Panc1 (cell line): Measurements from ENCODE around the gene OR6A2. TPM values are rescaled to one million over a fixed set of nuclear protein-coding genes. Genes with fewer than 3 reads are reported as not detected.

Experiments
- ATAC-seq: fragments of 200-7000 bp; cut with Tn5 transposase; 2 replicates; pipeline ENCODE4 v1.9.1; 2020; ENCODE audit warnings: mild to moderate bottlenecking, moderate library complexity
- BruUV-seq: library from RNA; stranded (reverse); fragments of 400-500 nt; replicated peaks from 2 replicates; lab custom pipeline; 2021; lab: Mats Ljungman, UMichigan
- CTCF ChIA-PET: fragments of 300-600 bp; sonication (Branson Sonifier 250); formaldehyde crosslinking; loops from one replicate; lab custom pipeline; 2022; ENCODE audit warnings: antibody characterized with exemption; lab: Charles Lee
- POLR2A ChIA-PET: fragments of 300-600 bp; sonication (Branson Sonifier 250); formaldehyde crosslinking; loops from one replicate; lab custom pipeline; 2022; ENCODE audit warnings: antibody characterized with exemption; lab: Charles Lee
- DNase-seq: peaks from one replicate; pipeline ENCODE4 v3.0.0-alpha.2; 2010; ENCODE audit warnings: low read depth, low spot score
- H3K27ac ChIP-seq: 2 replicates; pipeline ENCODE4 v1.5.1; 2011; ENCODE audit warnings: mild to moderate bottlenecking, low read length, inconsistent platforms
- H3K27me3 ChIP-seq: fragments of 200-500 bp; sonication (Bioruptor generic); 2 replicates; pipeline ENCODE4 v1.6.0; 2014; ENCODE audit warnings: low read length, inconsistent platforms; ENCODE audit not compliant: control insufficient read depth, insufficient read depth
- H3K36me3 ChIP-seq: fragments of 200-500 bp; sonication (Bioruptor generic); 2 replicates; pipeline ENCODE4 v1.5.1; 2014; ENCODE audit warnings: inconsistent platforms, mild to moderate bottlenecking, low read length, moderate library complexity; ENCODE audit not compliant: control insufficient read depth, insufficient read depth
- H3K4me1 ChIP-seq: 2 replicates; pipeline ENCODE4 v1.5.1; 2011; ENCODE audit warnings: inconsistent platforms, mild to moderate bottlenecking, low read length, moderate library complexity; ENCODE audit not compliant: control insufficient read depth, insufficient read depth
- H3K4me3 ChIP-seq, 2 experiments: 2 replicates each; pipeline ENCODE4 v1.5.1; 2011 to 2012; ENCODE audit warnings: low read depth in 2 of 2, low read length in 2 of 2, mild to moderate bottlenecking in 2 of 2, inconsistent platforms in 1 of 2, moderate library complexity in 1 of 2
- H3K9me3 ChIP-seq: fragments of 200-500 bp; sonication (Bioruptor generic); 2 replicates; pipeline ENCODE4 v1.5.1; 2014; ENCODE audit warnings: low read depth, mild to moderate bottlenecking, inconsistent platforms, low read length, moderate library complexity; ENCODE audit not compliant: control insufficient read depth, insufficient read depth
- CTCF ChIP-seq: fragments of 450-650 bp; IDR thresholded peaks from 2 replicates; pipeline ENCODE4 v1.5.1; 2017; ENCODE audit warnings: mild to moderate bottlenecking
- POLR2AphosphoS5 ChIP-seq: IDR thresholded peaks from 2 replicates; pipeline ENCODE4 v1.6.1; 2012; ENCODE audit warnings: mild to moderate bottlenecking, low read depth, low read length, moderate library complexity
- SIN3A ChIP-seq: IDR thresholded peaks from 2 replicates; pipeline ENCODE4 v1.6.1; 2012; ENCODE audit warnings: low read depth, mild to moderate bottlenecking, low read length, moderate library complexity, borderline replicate concordance; ENCODE audit not compliant: insufficient read depth
- TCF7L2 ChIP-seq: IDR thresholded peaks from 2 replicates; pipeline ENCODE4 v1.6.1; 2011; ENCODE audit warnings: mild to moderate bottlenecking, low read depth, low read length, inconsistent platforms
- in situ Hi-C: cut with HindIII; loops from 2 replicates; pipeline ENCODE4 v1.10.0; 2016; ENCODE audit warnings: low sequenced_read_pairs, low pct_unique_long_range_greater_than_20kb
- intact Hi-C: fragments of 100-400 bp; cut with micrococcal nuclease; formaldehyde crosslinking; loops from one replicate; pipeline ENCODE4 v1.10.0; 2022; ENCODE audit not compliant: unreplicated experiment
- total RNA-seq: library from RNA; stranded (reverse); gene quantifications from one replicate; pipeline ENCODE4 v1.2.1, GENCODE V29; 2021; ENCODE audit not compliant: unreplicated experiment
- TF ChIP-seq, protein P1 (sequence below), 2 experiments: IDR thresholded peaks; 2 replicates each; pipeline ENCODE4 v1.6.1; 2011 to 2012; ENCODE audit warnings: low read depth in 2 of 2, control low read depth in 1 of 2, low read length in 1 of 2, mild to moderate bottlenecking in 1 of 2, moderate library complexity in 1 of 2; ENCODE audit not compliant: insufficient read depth in 1 of 2

OR6A2 gene
- total RNA-seq, 1 experiment from 2014 or later = 0.15 TPM

- H3K36me3 ChIP-seq = no peaks in the 10 kb centered on the region
- CTCF ChIA-PET = no interaction called here
- H3K27ac ChIP-seq = no peak overlapping the region
- TF ChIP-seq CTCF = no peak
- no peak for TF ChIP-seq SIN3A
- TF ChIP-seq POLR2AphosphoS5 = no peak
- TF ChIP-seq, protein P1, sequence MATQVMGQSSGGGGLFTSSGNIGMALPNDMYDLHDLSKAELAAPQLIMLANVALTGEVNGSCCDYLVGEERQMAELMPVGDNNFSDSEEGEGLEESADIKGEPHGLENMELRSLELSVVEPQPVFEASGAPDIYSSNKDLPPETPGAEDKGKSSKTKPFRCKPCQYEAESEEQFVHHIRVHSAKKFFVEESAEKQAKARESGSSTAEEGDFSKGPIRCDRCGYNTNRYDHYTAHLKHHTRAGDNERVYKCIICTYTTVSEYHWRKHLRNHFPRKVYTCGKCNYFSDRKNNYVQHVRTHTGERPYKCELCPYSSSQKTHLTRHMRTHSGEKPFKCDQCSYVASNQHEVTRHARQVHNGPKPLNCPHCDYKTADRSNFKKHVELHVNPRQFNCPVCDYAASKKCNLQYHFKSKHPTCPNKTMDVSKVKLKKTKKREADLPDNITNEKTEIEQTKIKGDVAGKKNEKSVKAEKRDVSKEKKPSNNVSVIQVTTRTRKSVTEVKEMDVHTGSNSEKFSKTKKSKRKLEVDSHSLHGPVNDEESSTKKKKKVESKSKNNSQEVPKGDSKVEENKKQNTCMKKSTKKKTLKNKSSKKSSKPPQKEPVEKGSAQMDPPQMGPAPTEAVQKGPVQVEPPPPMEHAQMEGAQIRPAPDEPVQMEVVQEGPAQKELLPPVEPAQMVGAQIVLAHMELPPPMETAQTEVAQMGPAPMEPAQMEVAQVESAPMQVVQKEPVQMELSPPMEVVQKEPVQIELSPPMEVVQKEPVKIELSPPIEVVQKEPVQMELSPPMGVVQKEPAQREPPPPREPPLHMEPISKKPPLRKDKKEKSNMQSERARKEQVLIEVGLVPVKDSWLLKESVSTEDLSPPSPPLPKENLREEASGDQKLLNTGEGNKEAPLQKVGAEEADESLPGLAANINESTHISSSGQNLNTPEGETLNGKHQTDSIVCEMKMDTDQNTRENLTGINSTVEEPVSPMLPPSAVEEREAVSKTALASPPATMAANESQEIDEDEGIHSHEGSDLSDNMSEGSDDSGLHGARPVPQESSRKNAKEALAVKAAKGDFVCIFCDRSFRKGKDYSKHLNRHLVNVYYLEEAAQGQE (IDR thresholded peaks at IDR 0.05; ENCODE audit: insufficient read depth in 1 of 2, low read depth in 2 of 2, low read length in 1 of 2) = no peak
- TF ChIP-seq TCF7L2 = no peak
- H3K4me3 ChIP-seq = no peak overlapping the region
- POLR2A ChIA-PET = no interaction called here
- no peaks in the 10 kb centered on the region for H3K4me1 ChIP-seq
- intact Hi-C loops = no loop called here
- no peak for ATAC-seq
- BruUV-seq = no TSS peak
- DNase-seq = no peak
- H3K27me3 ChIP-seq = no peaks in the 10 kb centered on the region
- in situ Hi-C loops = no loop called here
- no peaks in the 10 kb centered on the region for H3K9me3 ChIP-seq
These were observed 42.2 kb upstream of the OR6A2 start for GRCh38 chr11:6841694-6842093.

DNA sequence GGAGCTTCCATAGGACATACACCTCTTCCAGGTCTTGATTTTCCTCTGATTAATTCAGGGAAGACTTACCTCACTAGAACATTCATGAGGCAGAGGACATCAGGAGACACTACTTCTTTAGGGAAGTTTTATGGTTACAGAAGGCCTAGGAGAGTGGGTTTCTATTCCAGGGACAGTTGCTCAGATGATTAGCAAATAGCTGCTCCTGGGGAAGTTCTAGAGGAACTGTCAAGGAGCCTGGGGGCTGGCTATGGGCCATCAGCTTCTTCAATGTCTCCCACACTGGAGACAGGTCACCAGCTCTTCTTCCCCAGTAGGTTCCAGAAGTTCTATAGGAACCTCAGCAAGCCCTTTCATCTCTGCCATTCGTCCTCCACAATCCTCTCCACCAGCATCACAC is 34.5 kb upstream of the OR6A2 start:
- H3K4me3 ChIP-seq = no peak overlapping the region
- BruUV-seq = no TSS peak
- ChIA-PET CTCF (interaction anchor here (0.6 kb wide), 2 partner anchors 18 to 79 kb away, joined by 3 read pairs; no protein-coding TSS in a partner anchor), POLR2A (no interaction called here)
- H3K27ac ChIP-seq = no peak overlapping the region
- no peak for ATAC-seq
- no peaks in the 10 kb centered on the region for H3K27me3 ChIP-seq
- DNase-seq = no peak
- in situ Hi-C loops = no loop called here
- no peak for TF ChIP-seq SIN3A
- TF ChIP-seq, protein P1 (IDR thresholded peaks at IDR 0.05; ENCODE audit: insufficient read depth in 1 of 2, low read depth in 2 of 2, low read length in 1 of 2) = no peak
- intact Hi-C loops = no loop called here
- no peaks in the 10 kb centered on the region for H3K36me3 ChIP-seq
- H3K9me3 ChIP-seq = no peaks in the 10 kb centered on the region
- H3K4me1 ChIP-seq = no peaks in the 10 kb centered on the region
